Transverse colon (tissue), 4 donors: ENCODE data around the gene MEGF11.

Experiments
- CTCF ChIP-seq, 5 experiments: fragments of 200-600 bp in 3 of 5; fragments of 450-650 bp in 2 of 5; sonication (generic) in 3 of 5; IDR thresholded peaks; 1 replicate in 2 of 5; 2 replicates in 3 of 5; pipeline ENCODE4 v1.5.1; 2016 to 2017; ENCODE audit warnings: antibody characterized with exemption in 5 of 5, inconsistent platforms in 3 of 5, mild to moderate bottlenecking in 2 of 5, moderate library complexity in 1 of 5
- EP300 ChIP-seq: sonication (generic); formaldehyde crosslinking; IDR thresholded peaks from one replicate; pipeline ENCODE4 v1.6.1; 2017; ENCODE audit warnings: antibody characterized with exemption, low read depth
- POLR2A ChIP-seq: fragments of 450-650 bp; IDR thresholded peaks from one replicate; pipeline ENCODE4 v1.6.1; 2016; ENCODE audit warnings: antibody characterized with exemption, mild to moderate bottlenecking, moderate library complexity
- POLR2AphosphoS5 ChIP-seq, 3 donors: sonication (generic); formaldehyde crosslinking; IDR thresholded peaks; one replicate each; pipeline ENCODE4 v1.6.1; 2016; ENCODE audit warnings: antibody characterized with exemption in 3 of 3

GRCh38 chr15:66138892-66139590 lies 114.5 kb downstream of the MEGF11 start:
- TF ChIP-seq POLR2A: no peak
- TF ChIP-seq CTCF (IDR thresholded peaks at IDR 0.05): no peak
- no peak for TF ChIP-seq EP300
- TF ChIP-seq POLR2AphosphoS5 (IDR thresholded peaks at IDR 0.05): no peak
